ENCODE data around the gene KATNAL1. TPM values are rescaled to one million over a fixed set of nuclear protein-coding genes. Genes with fewer than 3 reads are reported as not detected.
"Not testable (repeated sequence)": the region's sequence is repeated elsewhere in the genome, so short reads cannot be mapped to it uniquely, and the experiment has no call there.

Gene KATNAL1
- total RNA-seq, 4 donors from 2014 or later: 5.9 to 9.4 (median 7.5) TPM

- WGBS: 70% methylated on average over 10 of the region's 10 CpGs
- TF ChIP-seq POLR2AphosphoS5 (IDR thresholded peaks at IDR 0.05) (no peak), CTCF (IDR thresholded peaks at IDR 0.05) (no peak), EP300 (IDR thresholded peaks at IDR 0.05) (no peak), POLR2A (IDR thresholded peaks at IDR 0.05) (no peak)
- Histone ChIP-seq H3K4me3 (no peak overlapping the region), H3K27me3 (no peaks in the 10 kb centered on the region), H3K27ac (no peak overlapping the region), H3K4me1 (no peaks in the 10 kb centered on the region), H3K9me3 (no peaks in the 10 kb centered on the region), H3K36me3 (no peaks in the 10 kb centered on the region)
- DNase-seq (ENCODE audit: low spot score in 2 of 2): no peak
These were observed 120.5 kb downstream of the KATNAL1 start for GRCh38 chr13:30186634-30187415.

GRCh38 chr13:30181888-30182651 is 125.3 kb downstream of the KATNAL1 start:
- WGBS: 87% methylated on average over 13 of the region's 13 CpGs
- TF ChIP-seq CTCF (IDR thresholded peaks at IDR 0.05) (no peak), POLR2A (IDR thresholded peaks at IDR 0.05) (no peak), EP300 (IDR thresholded peaks at IDR 0.05) (no peak), POLR2AphosphoS5 (IDR thresholded peaks at IDR 0.05) (no peak)
- no peaks in the 10 kb centered on the region for H3K9me3 ChIP-seq
- no peaks in the 10 kb centered on the region for H3K4me1 ChIP-seq
- no peak overlapping the region for H3K27ac ChIP-seq
- no peaks in the 10 kb centered on the region for H3K27me3 ChIP-seq
- H3K36me3 ChIP-seq: no peaks in the 10 kb centered on the region
- H3K4me3 ChIP-seq: no peak overlapping the region
- no peak for DNase-seq (ENCODE audit: low spot score in 2 of 2)

GRCh38 chr13:30179597-30180276 is 127.6 kb downstream of the KATNAL1 start:
- no peaks in the 10 kb centered on the region for H3K9me3 ChIP-seq
- no peak overlapping the region for H3K27ac ChIP-seq
- H3K4me1 ChIP-seq: no peaks in the 10 kb centered on the region
- no peaks in the 10 kb centered on the region for H3K36me3 ChIP-seq
- DNase-seq (ENCODE audit: low spot score in 2 of 2): no peak
- TF ChIP-seq POLR2AphosphoS5 (IDR thresholded peaks at IDR 0.05) (no peak), POLR2A (IDR thresholded peaks at IDR 0.05) (no peak), EP300 (IDR thresholded peaks at IDR 0.05) (no peak), CTCF (IDR thresholded peaks at IDR 0.05) (no peak)
- H3K27me3 ChIP-seq: no peaks in the 10 kb centered on the region
- H3K4me3 ChIP-seq: no peak overlapping the region
- WGBS: 75% methylated on average over 2 of the region's 2 CpGs

- TF ChIP-seq EP300 (IDR thresholded peaks at IDR 0.05) (no peak), POLR2AphosphoS5 (IDR thresholded peaks at IDR 0.05) (no peak), CTCF (IDR thresholded peaks at IDR 0.05) (no peak), POLR2A (IDR thresholded peaks at IDR 0.05) (no peak)
- no peaks in the 10 kb centered on the region for H3K4me1 ChIP-seq
- no peaks in the 10 kb centered on the region for H3K9me3 ChIP-seq
- no peak overlapping the region for H3K27ac ChIP-seq
- no peaks in the 10 kb centered on the region for H3K27me3 ChIP-seq
- no peaks in the 10 kb centered on the region for H3K36me3 ChIP-seq
- DNase-seq (ENCODE audit: low spot score in 2 of 2): no peak
- 89% methylated on average over 4 of the region's 5 CpGs for WGBS
- H3K4me3 ChIP-seq: no peak overlapping the region
These were observed 128.4 kb downstream of the KATNAL1 start for GRCh38 chr13:30178976-30179375.

- Histone ChIP-seq H3K36me3 (no peaks in the 10 kb centered on the region), H3K9me3 (no peaks in the 10 kb centered on the region), H3K4me1 (no peaks in the 10 kb centered on the region), H3K27ac (no peak overlapping the region), H3K4me3 (no peak overlapping the region), H3K27me3 (no peaks in the 10 kb centered on the region)
- WGBS: 82% methylated on average over 5 of the region's 5 CpGs
- no peak for DNase-seq (ENCODE audit: low spot score in 2 of 2)
- TF ChIP-seq CTCF (IDR thresholded peaks at IDR 0.05) (no peak), POLR2A (IDR thresholded peaks at IDR 0.05) (no peak), POLR2AphosphoS5 (IDR thresholded peaks at IDR 0.05) (no peak), EP300 (IDR thresholded peaks at IDR 0.05) (no peak)
These were observed 132.2 kb downstream of the KATNAL1 start for GRCh38 chr13:30175166-30175565.

- not testable (repeated sequence) for H3K4me1 ChIP-seq; H3K4me3 ChIP-seq; H3K36me3 ChIP-seq; H3K9me3 ChIP-seq; H3K27me3 ChIP-seq; DNase-seq (ENCODE audit: low spot score in 2 of 2); H3K27ac ChIP-seq
- WGBS: 93% methylated on average over 6 of the region's 6 CpGs
These were observed 133.1 kb downstream of the KATNAL1 start for GRCh38 chr13:30174250-30174649.

Measured in suprapubic skin (tissue), 4 donors.